ENCODE measurements around the gene CASP2. TPM values are rescaled to one million over a fixed set of nuclear protein-coding genes. Genes with fewer than 3 reads are reported as not detected.

Gene CASP2
- total RNA-seq, 2 experiments from 2014 or later: 96.5 to 98.8 TPM

DNA sequence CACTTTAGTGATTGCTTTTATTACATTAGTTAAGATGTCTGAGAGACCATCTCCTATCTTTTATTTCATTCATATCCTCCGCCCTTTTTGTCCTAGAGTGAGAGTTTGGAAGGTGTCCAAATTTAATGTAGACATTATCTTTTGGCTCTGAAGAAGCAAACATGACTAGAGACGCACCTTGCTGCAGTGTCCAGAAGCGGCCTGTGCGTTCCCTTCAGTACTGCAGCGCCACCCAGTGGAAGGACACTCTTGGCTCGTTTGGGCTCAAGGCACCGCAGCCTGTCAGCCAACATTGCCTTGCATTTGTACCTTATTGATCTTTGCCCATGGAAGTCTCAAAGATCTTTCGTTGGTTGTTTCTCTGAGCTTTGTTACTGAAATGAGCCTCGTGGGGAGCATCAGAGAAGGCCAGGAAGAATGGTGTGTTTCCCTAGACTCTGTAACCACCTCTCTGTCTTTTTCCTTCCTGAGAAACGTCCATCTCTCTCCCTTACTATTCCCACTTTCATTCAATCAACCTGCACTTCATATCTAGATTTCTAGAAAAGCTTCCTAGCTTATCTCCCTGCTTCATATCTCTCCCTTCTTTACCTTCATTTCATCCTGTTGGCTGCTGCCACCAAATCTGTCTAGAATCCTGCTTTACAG is 17.4 kb downstream of the CASP2 start:
- peak overlapping the region; percentile 19 for H3K27ac Mint-ChIP-seq
- no peak overlapping the region for H3K4me3 Mint-ChIP-seq
- peaks cover 38% of the 10 kb centered on the region for H3K4me1 Mint-ChIP-seq
- POLR2A ChIA-PET: interaction anchor here (0.6 to 1.5 kb wide), 3 partner anchors 23 to 65 kb away, joined by 3 to 4 read pairs (median 3); no protein-coding TSS in a partner anchor
- H3K36me3 Mint-ChIP-seq: peaks cover 80% of the 10 kb centered on the region
- peaks cover 2% of the 10 kb centered on the region for H3K9me3 Mint-ChIP-seq
- H3K27me3 Mint-ChIP-seq: no peaks in the 10 kb centered on the region
- DNase-seq: peak; percentile 69
- peak; percentile 53 for ATAC-seq (ENCODE audit: low read depth)

GRCh38 chr7:143308632-143309031 is 20.5 kb downstream of the CASP2 start:
- POLR2A ChIA-PET: interaction anchor here (1.0 to 1.6 kb wide), 2 partner anchors 37 to 76 kb away, joined by 3 to 4 read pairs; no protein-coding TSS in a partner anchor
- Mint-ChIP-seq H3K36me3 (peaks cover 71% of the 10 kb centered on the region), H3K27me3 (no peaks in the 10 kb centered on the region), H3K27ac (no peak overlapping the region), H3K4me3 (no peak overlapping the region), H3K9me3 (peaks cover 2% of the 10 kb centered on the region), H3K4me1 (peaks cover 38% of the 10 kb centered on the region)
- DNase-seq (no peak), ATAC-seq (ENCODE audit: low read depth) (no peak)

DNA sequence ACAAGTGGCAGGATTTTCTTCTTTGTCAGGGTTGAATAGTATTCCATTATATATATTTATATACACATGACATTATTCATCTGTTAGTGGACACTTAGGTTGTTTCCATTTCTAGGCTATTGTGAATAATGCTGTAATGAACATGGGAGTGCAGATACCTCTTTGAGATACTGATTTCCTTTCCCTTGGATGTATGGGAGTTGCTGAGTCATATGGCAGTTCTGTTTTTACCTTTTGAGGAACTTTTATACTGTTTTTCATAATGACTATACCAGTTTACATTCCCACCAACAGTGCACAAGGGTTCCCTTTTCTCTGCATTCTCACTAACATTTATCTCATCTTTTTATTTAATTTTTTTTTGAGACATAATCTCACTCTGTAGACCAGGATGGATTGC is 26.0 kb downstream of the CASP2 start:
- Mint-ChIP-seq H3K36me3 (peaks cover 24% of the 10 kb centered on the region), H3K4me3 (no peak overlapping the region), H3K4me1 (peaks cover 21% of the 10 kb centered on the region), H3K9me3 (peaks cover 3% of the 10 kb centered on the region), H3K27me3 (peaks cover 5% of the 10 kb centered on the region), H3K27ac (no peak overlapping the region)
- POLR2A ChIA-PET: no interaction called here
- ATAC-seq (ENCODE audit: low read depth) (no peak), DNase-seq (no peak)

DNA sequence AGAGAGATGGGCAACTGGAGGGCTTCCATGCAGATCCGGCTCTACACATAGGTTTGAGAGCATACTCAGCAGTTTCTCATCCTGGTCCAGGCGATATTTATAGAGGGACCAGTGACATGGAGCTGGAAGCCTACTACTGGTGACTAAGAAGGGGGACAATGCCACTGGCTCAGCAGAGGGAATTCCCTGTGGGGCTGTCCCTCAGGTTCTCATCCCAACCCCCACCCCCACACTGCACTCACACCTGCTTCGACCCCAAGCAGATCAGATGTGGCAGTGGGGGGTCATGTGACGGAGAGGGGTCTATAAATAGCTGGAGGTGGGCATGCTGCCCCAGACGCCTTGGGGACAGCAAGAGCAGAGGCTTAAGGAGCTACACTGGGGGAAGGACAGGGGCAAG is 27.6 kb downstream of the CASP2 start, which contains the start of gene CLCN1:
Gene CLCN1 (plus strand): TSS at position 336 of the 400 bp plus-strand sequence. CDS start 102 bp downstream, outside the sequence.
- H3K27me3 Mint-ChIP-seq: peaks cover 5% of the 10 kb centered on the region
- DNase-seq (no peak), ATAC-seq (ENCODE audit: low read depth) (no peak)
- H3K4me3 Mint-ChIP-seq: no peak within 1 kb of the TSS
- H3K36me3 Mint-ChIP-seq: peaks cover 12% of the 10 kb centered on the region
- peaks cover 9% of the 10 kb centered on the region for H3K4me1 Mint-ChIP-seq
- no peak within 1 kb of the TSS for H3K27ac Mint-ChIP-seq
- POLR2A ChIA-PET: no interaction called here
- H3K9me3 Mint-ChIP-seq: peaks cover 1% of the 10 kb centered on the region

- H3K4me3 Mint-ChIP-seq: no peak overlapping the region
- peaks cover 11% of the 10 kb centered on the region for H3K36me3 Mint-ChIP-seq
- DNase-seq (no peak), ATAC-seq (ENCODE audit: low read depth) (no peak)
- H3K9me3 Mint-ChIP-seq: peaks cover 1% of the 10 kb centered on the region
- peaks cover 5% of the 10 kb centered on the region for H3K4me1 Mint-ChIP-seq
- POLR2A ChIA-PET: no interaction called here
- H3K27me3 Mint-ChIP-seq: peaks cover 5% of the 10 kb centered on the region
- no peak overlapping the region for H3K27ac Mint-ChIP-seq
These were observed 28.3 kb downstream of the CASP2 start for GRCh38 chr7:143316492-143316891.

DNA sequence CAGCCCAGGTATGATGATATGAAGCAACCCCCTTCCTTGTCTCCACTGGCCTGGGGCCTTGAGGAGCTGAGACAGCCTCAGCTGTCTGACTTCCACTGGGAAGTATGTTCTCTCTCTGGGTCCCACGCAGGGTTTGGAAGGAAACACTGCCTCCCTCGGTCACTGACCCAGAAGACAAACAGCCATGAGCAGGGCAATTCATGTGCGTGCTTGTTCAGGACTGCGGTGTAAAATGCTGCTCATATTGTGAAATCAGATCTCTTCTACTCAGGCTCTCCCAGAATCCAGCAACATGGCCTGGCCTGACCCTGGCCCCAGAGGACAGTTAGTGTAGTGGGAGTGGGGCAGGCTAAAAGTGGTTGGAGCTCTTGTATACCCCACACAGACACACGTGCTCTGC is 30.5 kb downstream of the CASP2 start:
- DNase-seq (no peak), ATAC-seq (ENCODE audit: low read depth) (no peak)
- H3K9me3 Mint-ChIP-seq: peaks cover 1% of the 10 kb centered on the region
- H3K4me1 Mint-ChIP-seq: peaks cover 5% of the 10 kb centered on the region
- no peak overlapping the region for H3K27ac Mint-ChIP-seq
- H3K36me3 Mint-ChIP-seq: no peaks in the 10 kb centered on the region
- H3K4me3 Mint-ChIP-seq: no peak overlapping the region
- POLR2A ChIA-PET: no interaction called here
- H3K27me3 Mint-ChIP-seq: peaks cover 5% of the 10 kb centered on the region

DNA sequence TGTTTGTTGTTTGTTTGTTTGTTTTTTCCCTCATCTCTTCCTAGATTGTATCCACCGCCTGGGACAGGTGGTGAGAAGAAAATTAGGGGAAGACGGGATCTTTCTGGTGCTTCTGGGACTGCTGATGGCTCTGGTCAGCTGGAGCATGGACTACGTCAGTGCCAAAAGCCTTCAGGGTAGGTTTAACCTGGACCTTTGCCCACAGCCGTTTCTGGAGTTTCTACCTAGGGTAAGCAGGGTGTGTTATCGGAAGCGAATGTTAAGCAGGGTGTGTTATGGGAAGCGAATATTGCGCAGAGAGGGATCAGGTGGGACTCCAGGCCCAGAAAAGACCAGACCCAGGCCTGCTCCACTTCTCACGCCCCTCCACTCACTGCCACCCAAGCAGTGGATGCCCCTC is 32.5 kb downstream of the CASP2 start:
- POLR2A ChIA-PET: no interaction called here
- H3K36me3 Mint-ChIP-seq: no peaks in the 10 kb centered on the region
- peaks cover 2% of the 10 kb centered on the region for H3K27me3 Mint-ChIP-seq
- no peak overlapping the region for H3K27ac Mint-ChIP-seq
- no peak for ATAC-seq (ENCODE audit: low read depth)
- H3K4me1 Mint-ChIP-seq: peaks cover 7% of the 10 kb centered on the region
- H3K9me3 Mint-ChIP-seq: no peaks in the 10 kb centered on the region
- no peak overlapping the region for H3K4me3 Mint-ChIP-seq
- DNase-seq: no peak

- ATAC-seq (ENCODE audit: low read depth): no peak
- H3K27ac Mint-ChIP-seq: no peak overlapping the region
- no peak overlapping the region for H3K4me3 Mint-ChIP-seq
- peaks cover 9% of the 10 kb centered on the region for H3K4me1 Mint-ChIP-seq
- POLR2A ChIA-PET: no interaction called here
- DNase-seq: no peak
- no peaks in the 10 kb centered on the region for H3K36me3 Mint-ChIP-seq
- H3K27me3 Mint-ChIP-seq: peaks cover 2% of the 10 kb centered on the region
- no peaks in the 10 kb centered on the region for H3K9me3 Mint-ChIP-seq
These were observed 33.1 kb downstream of the CASP2 start for GRCh38 chr7:143321242-143321641.

DNA sequence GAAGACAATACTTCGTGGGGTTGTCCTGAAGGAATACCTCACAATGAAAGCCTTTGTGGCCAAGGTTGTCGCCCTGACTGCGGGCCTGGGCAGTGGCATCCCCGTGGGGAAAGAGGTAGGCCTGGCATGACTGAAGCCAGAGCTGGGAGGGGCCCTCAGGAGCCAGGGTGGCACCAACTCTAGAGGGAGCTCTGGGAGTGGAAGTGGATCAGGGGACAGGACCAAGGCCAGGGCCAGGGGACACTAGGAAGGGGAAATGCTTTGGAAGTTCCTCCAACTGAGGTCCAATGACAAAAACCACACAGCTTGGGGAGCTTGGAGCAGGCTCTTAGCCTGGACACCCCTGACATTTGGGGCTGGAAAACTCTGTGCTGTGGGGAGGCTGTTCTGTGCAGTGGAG is 33.6 kb downstream of the CASP2 start:
- Mint-ChIP-seq H3K27me3 (peaks cover 2% of the 10 kb centered on the region), H3K9me3 (no peaks in the 10 kb centered on the region), H3K36me3 (no peaks in the 10 kb centered on the region), H3K27ac (peak overlapping the region; percentile 21), H3K4me3 (no peak overlapping the region), H3K4me1 (peaks cover 9% of the 10 kb centered on the region)
- POLR2A ChIA-PET: no interaction called here
- no peak for DNase-seq
- peak; percentile 31 for ATAC-seq (ENCODE audit: low read depth)

DNA sequence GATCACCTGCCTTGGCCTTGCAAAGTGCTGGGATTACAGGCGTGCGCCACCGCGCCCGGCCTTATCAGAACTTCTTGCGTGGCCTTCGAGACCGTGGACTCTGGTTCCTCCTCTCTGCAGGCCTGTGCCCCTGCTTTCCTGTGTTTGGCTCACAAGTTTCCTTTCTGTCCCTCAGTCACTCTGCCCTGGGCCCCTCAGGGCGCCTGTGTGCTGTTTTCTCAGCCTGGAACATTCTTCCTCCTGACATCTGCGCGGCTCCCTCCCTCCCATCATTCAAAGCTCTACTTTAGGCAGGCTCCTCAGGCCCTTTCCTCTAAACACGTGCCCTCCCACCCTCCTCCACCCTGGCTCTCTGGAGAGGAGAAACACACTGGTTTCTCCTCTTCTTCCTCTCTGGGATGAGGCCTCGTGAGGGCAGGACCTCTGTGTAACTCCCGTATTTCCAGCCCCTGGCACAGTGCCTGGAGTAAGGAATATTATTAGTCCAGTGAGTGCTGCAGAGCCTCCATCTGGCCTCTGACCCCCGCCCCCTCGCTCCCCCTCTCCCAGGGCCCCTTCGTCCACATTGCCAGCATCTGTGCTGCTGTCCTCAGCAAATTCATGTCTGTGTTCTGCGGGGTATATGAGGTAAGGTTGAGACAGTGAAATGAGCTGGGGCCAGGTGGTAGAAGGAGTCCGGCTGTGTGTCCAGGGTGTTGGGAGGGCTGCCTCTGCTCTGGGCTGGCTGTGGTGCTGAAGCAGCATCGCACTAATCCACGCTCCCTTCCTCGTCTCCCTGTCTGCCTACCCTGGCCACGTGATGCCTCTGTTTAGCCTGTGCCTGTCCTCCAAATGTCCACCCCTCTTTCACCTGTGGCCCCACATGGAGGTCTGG is 34.8 kb downstream of the CASP2 start:
- no peak for ATAC-seq (ENCODE audit: low read depth)
- Mint-ChIP-seq H3K27me3 (peaks cover 2% of the 10 kb centered on the region), H3K36me3 (no peaks in the 10 kb centered on the region), H3K9me3 (no peaks in the 10 kb centered on the region), H3K27ac (no peak overlapping the region), H3K4me3 (no peak overlapping the region), H3K4me1 (peaks cover 9% of the 10 kb centered on the region)
- POLR2A ChIA-PET: interaction anchor here (1.1 kb wide), 1 partner anchor 13 kb away, joined by 3 read pairs; no protein-coding TSS in a partner anchor
- no peak for DNase-seq

- DNase-seq (no peak), ATAC-seq (ENCODE audit: low read depth) (no peak)
- Mint-ChIP-seq H3K4me3 (no peak overlapping the region), H3K27me3 (peaks cover 2% of the 10 kb centered on the region), H3K9me3 (no peaks in the 10 kb centered on the region), H3K4me1 (peaks cover 9% of the 10 kb centered on the region), H3K36me3 (no peaks in the 10 kb centered on the region), H3K27ac (no peak overlapping the region)
- POLR2A ChIA-PET: interaction anchor here (1.1 kb wide), 1 partner anchor 14 kb away, joined by 3 read pairs; no protein-coding TSS in a partner anchor
These were observed 35.5 kb downstream of the CASP2 start for GRCh38 chr7:143323653-143324052.

- no peaks in the 10 kb centered on the region for H3K27me3 Mint-ChIP-seq
- DNase-seq (no peak), ATAC-seq (ENCODE audit: low read depth) (no peak)
- H3K27ac Mint-ChIP-seq: no peak overlapping the region
- peaks cover 9% of the 10 kb centered on the region for H3K4me1 Mint-ChIP-seq
- H3K4me3 Mint-ChIP-seq: no peak overlapping the region
- no peaks in the 10 kb centered on the region for H3K9me3 Mint-ChIP-seq
- POLR2A ChIA-PET: no interaction called here
- no peaks in the 10 kb centered on the region for H3K36me3 Mint-ChIP-seq
These were observed 37.1 kb downstream of the CASP2 start for GRCh38 chr7:143325240-143325639.

GRCh38 chr7:143327903-143328302 is 39.8 kb downstream of the CASP2 start:
- Mint-ChIP-seq H3K27ac (peak overlapping the region; percentile 19), H3K4me1 (peaks cover 9% of the 10 kb centered on the region), H3K36me3 (no peaks in the 10 kb centered on the region), H3K9me3 (no peaks in the 10 kb centered on the region), H3K4me3 (no peak overlapping the region), H3K27me3 (peaks cover 4% of the 10 kb centered on the region)
- POLR2A ChIA-PET: interaction anchor here (0.6 kb wide), 1 partner anchor 10 kb away, joined by 3 read pairs; no protein-coding TSS in a partner anchor
- ATAC-seq (ENCODE audit: low read depth) (no peak), DNase-seq (no peak)

Data from activated naive CD8-positive, alpha-beta T cell treated with anti-CD3 and anti-CD28 coated beads, Interleukin-2, amount 10 ng/mL, durations not matched to agents 7 days and 5 days (primary cell).